HG02642 (cell line): ENCODE data around the gene MEOX2.

Experiments used
- ATAC-seq: cut with Tn5 transposase; IDR thresholded peaks from one replicate; pipeline ENCODE4 v1.9.1; 2021; ENCODE audit warnings: mild to moderate bottlenecking; ENCODE audit not compliant: unreplicated experiment, poor library complexity

The MEOX2 gene

GRCh38 chr7:15567652-15568051 is 118.8 kb downstream of the MEOX2 start:
- no peak for ATAC-seq

- no peak for ATAC-seq
Measured at GRCh38 chr7:15567036-15567435, 119.4 kb downstream of the MEOX2 start.

GRCh38 chr7:15566476-15566875 is 120.0 kb downstream of the MEOX2 start:
- ATAC-seq = no peak

GRCh38 chr7:15561835-15562234 is 124.6 kb downstream of the MEOX2 start, which contains the start of gene AGMO:
TSS of gene AGMO (minus strand) at chr7:15562015.
- no peak for ATAC-seq
